Fibroblast of mammary gland (primary cell): Measurements from ENCODE around the gene TSACC.

Source experiments
- DNase-seq: peaks from one replicate; pipeline ENCODE4 v3.0.0-alpha.2; 2010; ENCODE audit warnings: low read depth
- H3K4me3 ChIP-seq: 2 replicates; pipeline ENCODE4 v1.5.1; 2011; ENCODE audit warnings: low read depth, mild to moderate bottlenecking, low read length, moderate library complexity; ENCODE audit not compliant: control insufficient read depth
- TF ChIP-seq, protein P1 (sequence below): conservative IDR thresholded peaks from 2 replicates; pipeline ENCODE4 v1.5.1; 2011; ENCODE audit warnings: low read depth, low read length, inconsistent platforms; ENCODE audit not compliant: control insufficient read depth, insufficient read depth

The TSACC gene

DNA sequence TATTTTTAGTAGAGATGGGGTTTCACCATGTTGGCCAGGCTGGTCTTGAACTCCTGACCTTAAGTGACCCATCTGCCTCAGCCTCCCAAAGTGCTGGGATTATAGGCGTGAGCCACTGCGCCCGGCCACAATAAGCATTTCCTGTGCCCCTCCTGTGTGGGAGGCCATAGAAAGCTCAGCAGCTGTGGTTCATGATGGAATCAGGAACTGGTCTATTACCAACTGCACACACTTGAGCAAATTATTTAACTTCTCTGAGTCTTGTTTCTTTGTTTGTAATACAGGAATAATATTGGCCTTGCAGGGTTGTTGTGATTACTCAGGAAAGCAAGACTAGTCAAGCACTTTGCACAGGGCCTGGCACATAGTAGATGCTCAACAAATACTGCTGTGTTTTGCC, 45.7 kb downstream of the TSACC start:
- TF ChIP-seq, protein P1, sequence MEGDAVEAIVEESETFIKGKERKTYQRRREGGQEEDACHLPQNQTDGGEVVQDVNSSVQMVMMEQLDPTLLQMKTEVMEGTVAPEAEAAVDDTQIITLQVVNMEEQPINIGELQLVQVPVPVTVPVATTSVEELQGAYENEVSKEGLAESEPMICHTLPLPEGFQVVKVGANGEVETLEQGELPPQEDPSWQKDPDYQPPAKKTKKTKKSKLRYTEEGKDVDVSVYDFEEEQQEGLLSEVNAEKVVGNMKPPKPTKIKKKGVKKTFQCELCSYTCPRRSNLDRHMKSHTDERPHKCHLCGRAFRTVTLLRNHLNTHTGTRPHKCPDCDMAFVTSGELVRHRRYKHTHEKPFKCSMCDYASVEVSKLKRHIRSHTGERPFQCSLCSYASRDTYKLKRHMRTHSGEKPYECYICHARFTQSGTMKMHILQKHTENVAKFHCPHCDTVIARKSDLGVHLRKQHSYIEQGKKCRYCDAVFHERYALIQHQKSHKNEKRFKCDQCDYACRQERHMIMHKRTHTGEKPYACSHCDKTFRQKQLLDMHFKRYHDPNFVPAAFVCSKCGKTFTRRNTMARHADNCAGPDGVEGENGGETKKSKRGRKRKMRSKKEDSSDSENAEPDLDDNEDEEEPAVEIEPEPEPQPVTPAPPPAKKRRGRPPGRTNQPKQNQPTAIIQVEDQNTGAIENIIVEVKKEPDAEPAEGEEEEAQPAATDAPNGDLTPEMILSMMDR: no peak
- DNase-seq: no peak
- no peak overlapping the region for H3K4me3 ChIP-seq

DNA sequence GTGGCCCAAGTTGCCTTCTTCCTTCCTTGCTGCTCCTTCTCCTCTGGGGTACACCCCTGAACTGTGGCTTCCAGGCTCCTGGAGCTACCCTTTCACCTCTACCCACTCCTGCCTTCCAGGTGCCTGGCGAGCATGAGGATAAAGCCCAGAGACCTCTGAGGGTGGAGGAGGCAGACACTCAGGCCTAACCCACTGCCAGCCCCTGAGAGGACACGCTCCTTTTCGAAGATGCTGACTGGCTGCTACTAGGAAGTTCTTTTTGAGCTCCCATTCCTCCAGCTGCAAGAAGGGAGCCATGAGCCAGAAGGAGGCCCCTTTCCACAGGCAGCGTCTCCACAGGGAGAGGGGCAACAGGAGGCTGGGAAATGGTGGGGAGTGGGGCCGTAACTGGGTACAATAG, 46.3 kb downstream of the TSACC start:
- DNase-seq: no peak
- TF ChIP-seq, protein P1: no peak
- H3K4me3 ChIP-seq: no peak overlapping the region

DNA sequence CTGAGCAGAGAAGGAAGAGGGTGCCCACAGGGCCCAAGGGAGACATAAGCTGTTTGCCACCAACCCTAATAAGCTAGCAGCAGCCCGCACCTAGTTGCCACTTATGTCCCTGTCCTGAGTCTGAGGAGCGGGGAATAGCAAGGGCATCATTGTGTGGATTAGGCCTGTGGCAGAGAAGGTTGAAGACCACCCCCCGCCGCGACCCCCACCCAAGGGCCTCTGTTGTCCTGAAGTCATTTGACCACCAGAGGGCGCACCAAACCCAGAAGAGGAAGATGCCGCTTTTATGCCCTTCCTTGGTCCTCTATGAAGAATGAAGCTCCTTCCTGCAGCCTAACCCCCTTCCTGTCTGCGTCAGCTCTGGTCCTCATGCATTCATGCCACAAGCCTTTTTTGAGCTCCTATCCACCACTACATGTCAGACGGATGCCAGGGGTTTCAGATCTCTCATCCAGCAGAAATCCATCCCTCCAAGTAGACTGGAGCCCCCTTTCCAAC, 47.3 kb downstream of the TSACC start:
- H3K4me3 ChIP-seq: no peak overlapping the region
- TF ChIP-seq, protein P1: peak; percentile 74
- peak; percentile 64 for DNase-seq

DNA sequence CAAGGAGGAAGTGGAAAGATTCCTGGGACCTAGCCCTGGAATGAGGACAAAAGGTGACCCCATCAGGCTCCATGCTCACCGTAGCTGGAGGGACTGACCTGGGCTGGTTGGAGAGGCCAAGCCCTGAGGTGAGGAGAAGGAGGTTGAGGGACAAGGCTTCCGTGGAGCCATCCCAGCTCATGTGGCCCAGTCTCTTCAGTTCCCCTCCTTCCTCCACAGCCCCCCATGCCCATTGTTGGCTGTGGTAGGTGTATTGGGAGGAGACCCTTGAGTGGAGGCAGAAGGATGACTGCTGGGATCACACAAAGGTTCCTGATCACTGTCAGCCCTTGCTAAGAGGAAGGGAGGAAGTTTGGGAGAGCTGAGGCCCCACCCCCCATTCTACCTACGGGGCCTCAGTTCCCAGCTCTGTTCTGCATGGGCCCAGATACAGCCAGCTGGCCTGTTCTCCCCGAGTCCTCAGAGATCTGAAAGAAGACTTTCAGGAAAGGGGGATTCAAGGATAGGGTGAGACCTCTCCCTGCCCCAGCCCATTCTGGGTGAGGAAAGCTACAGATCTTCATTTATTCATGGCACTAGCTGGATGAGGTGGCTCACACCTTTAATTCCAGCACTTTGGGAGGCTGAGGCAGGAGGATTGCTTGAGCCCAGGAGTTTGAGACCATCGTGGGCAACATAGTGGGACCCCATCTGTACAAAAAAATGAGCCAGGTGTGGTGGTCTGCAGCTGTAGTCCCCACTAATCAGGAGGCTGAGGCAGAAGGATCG, 48.0 kb downstream of the TSACC start:
- no peak overlapping the region for H3K4me3 ChIP-seq
- TF ChIP-seq, protein P1: no peak
- DNase-seq: no peak

- TF ChIP-seq, protein P1: no peak
- no peak overlapping the region for H3K4me3 ChIP-seq
- no peak for DNase-seq
These were observed 48.9 kb downstream of the TSACC start for GRCh38 chr1:156386949-156387869.

DNA sequence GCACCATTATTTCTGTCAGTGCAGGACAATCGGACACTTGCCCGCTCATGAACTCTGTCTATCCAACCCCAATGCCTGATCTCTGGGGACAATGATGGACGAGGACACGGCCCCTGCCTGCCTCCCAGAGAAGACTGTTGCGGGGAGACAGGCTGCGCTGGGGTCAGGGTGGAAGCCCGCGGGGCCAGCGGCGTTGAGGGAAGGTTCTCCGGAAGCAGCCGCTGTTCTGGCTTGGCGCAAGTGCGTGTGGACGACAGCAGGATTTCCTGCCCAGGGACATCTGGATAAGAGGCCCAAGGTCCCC, 49.5 kb downstream of the TSACC start:
- H3K4me3 ChIP-seq: no peak overlapping the region
- TF ChIP-seq, protein P1: no peak
- DNase-seq: no peak
